G401 (cell line): ENCODE results near the gene HS3ST3B1. TPM values are rescaled to one million over a fixed set of nuclear protein-coding genes. Genes with fewer than 3 reads are reported as not detected.
A peak's percentile ranks its signal among the peaks of the same experiment; 100 is the strongest.

Experiments used
- DNase-seq: peaks from one replicate; pipeline ENCODE4 v3.0.0-alpha.2; 2015; ENCODE audit warnings: low spot score
- in situ Hi-C: cut with HindIII; loops from 2 replicates; pipeline ENCODE4 v1.10.0; 2016; ENCODE audit warnings: low sequenced_read_pairs, mixed read lengths
- total RNA-seq: library from RNA; depleted of rRNA; stranded (reverse); fragments of >200 nt; shearing (Covaris generic); gene quantifications from 2 replicates; pipeline ENCODE4 v1.2.3, GENCODE V29; 2014

HS3ST3B1 gene
- total RNA-seq, 1 experiment from 2014 or later: 0.37 TPM

GRCh38 chr17:14318109-14318917, 17.4 kb downstream of the HS3ST3B1 start:
- in situ Hi-C loops: no loop called here
- DNase-seq: no peak

- in situ Hi-C loops: no loop called here
These were observed 18.0 kb downstream of the HS3ST3B1 start for GRCh38 chr17:14318918-14319205.

GRCh38 chr17:14320098-14320497, 19.2 kb downstream of the HS3ST3B1 start:
- no peak for DNase-seq
- in situ Hi-C loops: no loop called here

More at GRCh38 chr17:14318918-14319205, 18.0 kb downstream of the HS3ST3B1 start:
- no peak for DNase-seq

DNA sequence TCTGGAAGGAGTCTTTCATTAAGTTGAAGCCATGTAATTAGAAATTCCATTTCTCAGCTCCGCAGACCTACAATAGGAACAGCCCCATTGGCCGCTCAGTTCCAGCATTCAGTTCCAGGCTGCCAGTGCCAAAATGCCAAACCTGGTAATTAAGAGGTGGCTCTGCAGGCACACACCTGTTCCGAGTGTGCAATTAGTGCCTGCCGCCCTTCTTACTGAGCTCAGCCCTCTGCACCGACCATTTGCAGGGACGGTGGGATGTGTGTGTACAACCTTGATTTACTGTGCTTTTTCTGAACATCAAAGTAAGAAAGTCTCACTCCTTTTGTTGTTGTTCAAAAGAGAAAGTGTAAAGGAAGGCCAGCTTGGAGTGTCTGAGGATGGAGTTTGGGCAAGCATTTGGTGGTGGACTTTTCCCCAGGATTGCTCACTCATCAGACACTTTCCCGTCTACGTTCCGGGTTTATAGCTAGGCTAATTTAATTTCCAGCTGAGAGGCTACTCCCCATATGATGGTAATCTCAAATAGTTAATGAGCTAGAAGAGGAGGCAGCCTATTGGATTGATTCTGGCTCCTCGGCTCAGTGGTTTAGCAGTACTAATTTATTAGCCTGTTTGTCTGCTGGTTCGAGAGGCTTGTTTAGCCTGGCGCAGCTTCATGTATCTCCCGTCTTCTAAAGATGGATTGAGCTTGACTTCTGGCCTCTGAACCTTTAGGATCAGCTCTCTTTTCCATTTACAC, 20.0 kb downstream of the HS3ST3B1 start:
- in situ Hi-C loops: no loop called here
- peak; percentile 10 for DNase-seq

DNA sequence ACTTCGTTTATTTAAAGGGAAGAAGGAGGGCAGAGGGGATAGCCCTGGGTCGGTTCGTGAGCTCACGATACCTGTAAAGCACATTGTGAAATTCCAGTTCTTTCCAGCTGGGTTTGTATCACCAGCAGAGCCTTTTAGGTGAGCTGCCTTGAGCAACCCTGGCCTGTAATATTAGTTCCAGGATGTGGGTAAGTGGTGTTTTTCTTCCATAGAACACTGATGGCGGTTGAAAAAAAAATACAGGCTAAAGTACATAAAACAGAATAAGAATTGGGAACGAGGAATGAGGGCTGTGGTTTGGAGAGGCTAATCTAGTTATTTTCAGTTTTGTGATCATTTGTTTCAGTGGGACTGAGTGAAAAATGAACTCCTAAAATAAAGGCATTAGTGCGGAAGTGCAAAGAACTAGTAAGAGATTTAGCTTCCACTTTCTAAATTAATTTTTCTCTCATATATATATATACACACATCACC, 20.6 kb downstream of the HS3ST3B1 start:
- DNase-seq: no peak
- in situ Hi-C loops: no loop called here

- in situ Hi-C loops: no loop called here
- DNase-seq: no peak
These were observed 21.3 kb downstream of the HS3ST3B1 start for GRCh38 chr17:14321980-14322776.

GRCh38 chr17:14323522-14323981, 22.7 kb downstream of the HS3ST3B1 start:
- in situ Hi-C loops: no loop called here
- DNase-seq: no peak

- in situ Hi-C loops: no loop called here
- DNase-seq: no peak
These were observed 24.8 kb downstream of the HS3ST3B1 start for GRCh38 chr17:14325618-14326167.

GRCh38 chr17:14329900-14330491, 29.1 kb downstream of the HS3ST3B1 start:
- no peak for DNase-seq
- in situ Hi-C loops: no loop called here

- no peak for DNase-seq
These were observed 29.6 kb downstream of the HS3ST3B1 start for GRCh38 chr17:14330492-14330962.

GRCh38 chr17:14331225-14331981, 30.5 kb downstream of the HS3ST3B1 start:
- no peak for DNase-seq
- in situ Hi-C loops: no loop called here

More at GRCh38 chr17:14330492-14330962, 29.6 kb downstream of the HS3ST3B1 start:
- in situ Hi-C loops: no loop called here

- no peak for DNase-seq
- in situ Hi-C loops: no loop called here
These were observed 31.1 kb downstream of the HS3ST3B1 start for GRCh38 chr17:14331982-14332298.

GRCh38 chr17:14332331-14332730, 31.4 kb downstream of the HS3ST3B1 start:
- no peak for DNase-seq
- in situ Hi-C loops: no loop called here

- in situ Hi-C loops: no loop called here
- DNase-seq: no peak
These were observed 32.6 kb downstream of the HS3ST3B1 start for GRCh38 chr17:14333506-14333905.

DNA sequence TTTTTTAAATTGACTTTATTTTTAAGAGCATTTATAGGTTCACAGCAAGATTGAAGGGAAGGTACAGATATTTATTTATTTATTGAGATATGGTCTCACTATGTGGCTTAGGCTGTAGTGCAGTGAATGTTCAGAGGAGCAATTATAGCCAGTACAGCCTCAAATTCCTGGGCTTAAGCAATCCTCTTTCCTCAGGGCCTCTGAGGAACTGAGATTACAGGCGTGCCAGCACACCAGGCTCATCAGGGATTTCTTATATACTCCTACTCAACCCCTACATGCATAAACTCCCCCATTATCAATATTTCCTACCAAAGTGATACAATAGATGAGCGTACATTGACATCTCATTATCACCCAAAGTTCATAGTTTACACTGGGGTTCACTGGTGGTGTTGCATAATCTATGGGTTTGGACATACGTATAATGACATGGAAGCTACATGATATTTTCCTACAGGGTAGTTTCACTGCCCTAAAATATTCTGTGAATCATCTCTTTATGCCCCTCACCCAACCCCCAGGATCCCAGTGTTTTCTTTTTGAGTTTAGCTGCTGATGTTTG, 33.5 kb downstream of the HS3ST3B1 start:
- DNase-seq: no peak
- in situ Hi-C loops: no loop called here

DNA sequence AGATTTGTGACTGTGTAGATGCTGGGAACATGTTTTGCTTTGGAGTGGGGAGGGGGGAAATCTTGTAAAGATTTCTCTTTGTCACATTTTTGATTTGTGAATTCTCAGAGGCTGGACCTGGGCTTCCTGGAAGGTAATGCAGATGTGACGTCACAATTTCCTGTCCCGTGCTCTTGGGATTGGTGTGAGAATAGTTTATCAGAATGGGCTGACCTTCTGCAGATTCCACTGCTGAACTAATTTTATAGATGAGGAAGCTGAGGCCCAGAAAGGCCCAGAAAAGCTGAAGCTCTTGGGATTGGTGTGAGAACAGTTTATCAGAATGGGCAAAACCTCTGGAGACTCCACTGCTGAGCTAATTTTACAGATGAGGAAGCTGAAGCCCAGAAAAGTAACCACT, 34.0 kb downstream of the HS3ST3B1 start:
- in situ Hi-C loops: no loop called here
- no peak for DNase-seq

DNA sequence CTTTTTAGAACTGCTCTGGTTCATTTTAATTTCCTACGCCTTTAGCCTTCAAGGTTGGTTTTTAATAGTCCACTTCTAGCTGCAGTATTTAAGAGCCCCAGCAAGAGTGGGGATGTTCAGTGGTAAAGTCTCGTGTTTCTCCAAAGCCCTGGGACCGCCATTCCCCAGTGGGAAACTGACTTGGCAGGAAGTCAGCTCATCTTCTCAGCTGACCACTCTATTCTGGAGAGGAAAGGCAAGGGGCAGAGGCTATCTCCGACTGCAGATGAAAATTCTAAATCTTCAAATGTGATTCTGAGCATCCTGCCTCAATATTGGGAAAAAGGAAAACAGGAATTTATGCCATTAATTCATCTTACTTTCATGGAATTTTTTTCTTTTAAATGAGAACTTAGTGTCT, 35.5 kb downstream of the HS3ST3B1 start:
- in situ Hi-C loops: no loop called here
- no peak for DNase-seq

DNA sequence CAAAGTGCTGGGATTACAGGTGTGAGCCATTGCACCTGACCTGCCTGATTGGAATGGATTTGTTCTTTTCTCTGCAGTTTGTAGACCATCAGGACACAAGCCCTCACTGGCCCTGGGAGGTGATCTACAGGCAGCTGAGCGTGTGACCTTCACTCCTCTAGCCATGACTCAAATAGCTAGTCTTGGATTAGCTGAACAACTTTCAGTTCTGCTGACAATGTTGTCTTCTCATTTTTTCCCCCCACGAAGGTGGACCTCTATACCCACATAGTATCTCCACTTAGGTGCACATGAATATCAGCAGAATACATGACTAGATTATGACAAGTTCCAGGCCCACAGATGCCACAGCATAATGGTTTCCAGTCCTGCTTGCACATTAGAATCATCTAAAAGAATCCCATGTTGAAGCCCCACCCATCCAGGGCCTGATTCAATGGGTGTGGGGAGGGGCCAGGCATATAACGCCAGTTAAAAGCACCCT, 36.8 kb downstream of the HS3ST3B1 start:
- in situ Hi-C loops: no loop called here
- no peak for DNase-seq
